PFSK-1 (cell line): Measurements from ENCODE around the gene AOC2.

Experiments
- FOXP2 ChIP-seq: optimal IDR thresholded peaks from 2 replicates; pipeline ENCODE3; 2011; ENCODE audit warnings: borderline replicate concordance, control low read depth, inconsistent platforms; ENCODE audit not compliant: insufficient read depth; ENCODE audit errors: extremely low read length, extremely low read depth
- POLR2AphosphoS5 ChIP-seq: IDR thresholded peaks from 2 replicates; pipeline ENCODE4 v1.6.1; 2012; ENCODE audit warnings: low read depth, mild to moderate bottlenecking, control low read depth, low read length, moderate library complexity
- REST ChIP-seq, 2 experiments: IDR thresholded peaks; 2 replicates each; pipeline versions ENCODE4 v1.6.1 to v1.8.0; 2011 to 2012; ENCODE audit warnings: low read depth in 2 of 2, low read length in 2 of 2, control low read depth in 1 of 2, inconsistent platforms in 1 of 2, mild to moderate bottlenecking in 1 of 2, moderate library complexity in 1 of 2; ENCODE audit not compliant: insufficient read depth in 1 of 2
- TAF1 ChIP-seq: IDR thresholded peaks from 2 replicates; pipeline ENCODE4 v1.6.1; 2012; ENCODE audit warnings: low read length, control low read depth, borderline replicate concordance; ENCODE audit not compliant: insufficient read depth

GRCh38 chr17:42886283-42887176 lies 42.1 kb downstream of the AOC2 start:
- TF ChIP-seq REST (IDR thresholded peaks at IDR 0.05; ENCODE audit: insufficient read depth in 1 of 2, low read depth in 2 of 2, low read length in 2 of 2) (no peak), TAF1 (no peak), FOXP2 (no peak), POLR2AphosphoS5 (no peak)
